Epithelial cell of esophagus (primary cell): ENCODE results near the gene CLSTN1.

ENCODE experiments used
- DNase-seq: peaks from one replicate; pipeline ENCODE4 v3.0.0; 2010; ENCODE audit warnings: low read depth
- H3K4me3 ChIP-seq: 2 replicates; pipeline ENCODE4 v1.5.1; 2011; ENCODE audit warnings: mild to moderate bottlenecking, low read length, control low read depth
- TF ChIP-seq, protein P1 (sequence below): IDR thresholded peaks from 2 replicates; pipeline ENCODE4 v1.5.1; 2011; ENCODE audit warnings: low read depth, mild to moderate bottlenecking, low read length, control low read depth, inconsistent platforms; ENCODE audit not compliant: insufficient read depth; ENCODE audit errors: missing control alignments

Gene CLSTN1

DNA sequence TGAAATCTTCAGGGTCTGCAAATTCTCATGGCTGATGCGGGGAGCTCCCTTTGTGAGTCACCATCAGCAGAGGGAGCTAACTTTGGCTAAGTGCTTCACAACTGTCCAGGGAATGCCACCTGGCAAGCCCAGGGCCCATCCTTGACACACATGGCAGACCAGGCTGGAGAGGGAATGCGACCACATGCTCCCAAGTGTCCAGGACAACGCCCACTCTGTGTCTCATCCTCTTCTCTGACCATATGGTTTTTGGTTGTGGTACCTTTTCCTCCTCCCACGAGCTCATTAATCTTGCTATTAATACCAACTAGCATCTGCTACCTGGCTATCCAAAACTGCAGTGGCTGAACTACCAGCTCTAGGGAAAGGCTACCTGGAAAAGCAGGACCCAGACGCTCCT lies 37.1 kb upstream of the CLSTN1 start:
- no peak overlapping the region for H3K4me3 ChIP-seq
- TF ChIP-seq, protein P1, sequence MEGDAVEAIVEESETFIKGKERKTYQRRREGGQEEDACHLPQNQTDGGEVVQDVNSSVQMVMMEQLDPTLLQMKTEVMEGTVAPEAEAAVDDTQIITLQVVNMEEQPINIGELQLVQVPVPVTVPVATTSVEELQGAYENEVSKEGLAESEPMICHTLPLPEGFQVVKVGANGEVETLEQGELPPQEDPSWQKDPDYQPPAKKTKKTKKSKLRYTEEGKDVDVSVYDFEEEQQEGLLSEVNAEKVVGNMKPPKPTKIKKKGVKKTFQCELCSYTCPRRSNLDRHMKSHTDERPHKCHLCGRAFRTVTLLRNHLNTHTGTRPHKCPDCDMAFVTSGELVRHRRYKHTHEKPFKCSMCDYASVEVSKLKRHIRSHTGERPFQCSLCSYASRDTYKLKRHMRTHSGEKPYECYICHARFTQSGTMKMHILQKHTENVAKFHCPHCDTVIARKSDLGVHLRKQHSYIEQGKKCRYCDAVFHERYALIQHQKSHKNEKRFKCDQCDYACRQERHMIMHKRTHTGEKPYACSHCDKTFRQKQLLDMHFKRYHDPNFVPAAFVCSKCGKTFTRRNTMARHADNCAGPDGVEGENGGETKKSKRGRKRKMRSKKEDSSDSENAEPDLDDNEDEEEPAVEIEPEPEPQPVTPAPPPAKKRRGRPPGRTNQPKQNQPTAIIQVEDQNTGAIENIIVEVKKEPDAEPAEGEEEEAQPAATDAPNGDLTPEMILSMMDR = no peak
- no peak for DNase-seq

GRCh38 chr1:9859281-9860014 lies 35.7 kb upstream of the CLSTN1 start:
- TF ChIP-seq, protein P1 = no peak
- DNase-seq = no peak

GRCh38 chr1:9858293-9859035 lies 34.7 kb upstream of the CLSTN1 start:
- TF ChIP-seq, protein P1 = no peak
- DNase-seq = no peak
- no peak overlapping the region for H3K4me3 ChIP-seq

More at GRCh38 chr1:9859281-9860014, 35.7 kb upstream of the CLSTN1 start:
- H3K4me3 ChIP-seq = no peak overlapping the region

DNA sequence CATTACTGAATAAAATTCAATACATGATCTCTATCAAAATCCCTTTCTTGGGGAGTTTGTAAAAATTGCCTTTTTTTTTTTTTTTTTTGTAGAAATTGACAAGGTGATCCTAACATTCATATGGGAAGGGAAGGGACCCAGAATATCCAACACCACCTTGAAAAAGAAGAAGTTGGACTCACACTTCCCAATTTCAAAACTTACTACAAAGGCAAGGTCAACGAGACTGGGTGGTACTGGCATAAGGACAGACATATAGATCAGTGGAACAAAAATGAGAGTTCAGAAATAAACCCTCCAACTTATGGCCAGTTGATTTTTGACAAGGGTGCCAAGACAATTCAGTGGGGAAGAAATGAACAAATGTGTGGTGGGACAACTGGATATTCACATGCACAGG lies 31.4 kb upstream of the CLSTN1 start:
- TF ChIP-seq, protein P1 = no peak
- DNase-seq = no peak
- no peak overlapping the region for H3K4me3 ChIP-seq

GRCh38 chr1:9853249-9853595 lies 29.5 kb upstream of the CLSTN1 start:
- no peak for DNase-seq
- no peak overlapping the region for H3K4me3 ChIP-seq
- TF ChIP-seq, protein P1 = no peak

- H3K4me3 ChIP-seq = no peak overlapping the region
- TF ChIP-seq, protein P1 = no peak
- peak; percentile 84 for DNase-seq
Measured at GRCh38 chr1:9852410-9853248, 28.9 kb upstream of the CLSTN1 start.
